NAMALWA (cell line): ENCODE data around the gene ALOX15.
"Not testable (repeated sequence)": the region's sequence is repeated elsewhere in the genome, so short reads cannot be mapped to it uniquely, and the experiment has no call there.

Source experiments
- DNase-seq: peaks from one replicate; pipeline ENCODE4 v3.0.0-alpha.2; 2015; ENCODE audit warnings: low spot score

The ALOX15 gene

DNA sequence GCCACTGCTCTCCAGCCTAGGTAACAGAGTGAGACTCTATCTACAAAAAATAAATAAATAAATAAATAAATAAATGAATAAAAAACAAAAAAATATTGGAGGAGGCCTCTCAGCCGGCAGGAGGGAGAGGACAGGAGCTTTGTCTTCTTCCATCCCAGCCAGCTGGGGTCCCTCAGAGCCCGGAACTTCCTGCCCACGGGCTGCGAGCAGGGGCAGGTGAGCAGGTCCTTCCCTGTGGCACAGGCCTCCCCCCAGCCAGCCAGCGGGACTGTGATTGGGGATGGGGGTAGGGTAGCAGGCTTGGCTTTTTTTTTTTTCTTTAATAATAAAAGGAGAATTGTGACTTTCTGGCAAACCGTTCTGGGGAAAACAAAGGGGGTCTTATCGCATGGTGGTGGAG, 47.1 kb downstream of the ALOX15 start:
- no peak for DNase-seq

DNA sequence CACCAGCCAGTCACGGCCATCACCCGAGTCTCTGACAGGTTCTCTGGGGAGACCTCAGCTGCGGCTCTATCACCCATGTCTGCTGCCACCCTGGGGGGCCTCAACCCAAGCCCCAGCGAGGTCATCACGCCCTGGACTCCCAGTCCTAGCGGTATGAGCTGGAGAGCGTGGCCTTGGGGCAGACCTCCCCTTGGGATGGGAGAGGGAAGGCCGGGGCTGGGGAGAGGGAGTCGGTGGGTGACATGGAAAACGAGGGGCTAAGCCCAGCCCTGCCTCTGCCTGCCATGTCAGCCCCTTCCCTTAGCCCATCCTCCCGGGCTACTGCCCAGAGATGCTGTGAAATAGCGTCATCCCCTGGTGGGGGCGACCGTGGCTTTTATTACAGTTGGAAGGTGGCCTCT, 48.5 kb downstream of the ALOX15 start:
- DNase-seq = no peak

DNA sequence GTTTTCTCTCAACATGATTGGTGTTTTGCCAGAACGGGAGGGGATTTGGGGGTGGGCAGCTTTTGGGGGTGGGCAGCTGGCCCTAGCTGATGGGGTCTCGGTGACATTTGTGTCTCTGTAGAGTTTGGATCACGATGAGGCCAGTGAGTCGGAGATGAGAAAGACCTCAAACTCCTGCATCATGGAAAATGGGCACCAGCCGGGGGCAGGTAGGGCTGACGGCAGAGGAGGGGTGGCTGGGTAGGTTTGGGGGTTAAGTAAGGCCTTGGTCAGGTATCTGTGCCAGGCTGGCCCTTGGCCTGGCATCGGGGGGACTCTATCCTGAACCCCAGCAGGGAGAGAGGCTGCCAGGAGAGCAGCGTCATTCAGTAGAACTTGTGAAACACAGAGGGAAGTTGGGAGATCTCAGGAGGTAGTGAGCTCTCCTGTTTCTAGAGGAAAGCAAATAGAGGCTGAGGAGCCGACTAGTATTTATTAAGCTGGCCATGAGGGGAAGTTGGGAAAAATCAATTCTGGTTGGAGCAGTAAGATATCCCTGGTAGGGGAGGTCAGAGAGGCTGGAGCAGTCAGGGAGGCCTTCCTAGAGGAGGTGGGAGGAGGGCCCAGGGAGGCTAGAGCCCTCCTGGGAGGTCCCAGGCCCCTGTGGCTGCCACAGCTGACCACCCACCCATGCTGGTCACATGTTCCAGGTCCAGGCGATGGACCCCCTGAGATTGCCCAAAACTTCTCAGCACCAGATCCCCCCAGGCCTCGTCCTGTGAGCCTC, 49.1 kb downstream of the ALOX15 start:
- no peak for DNase-seq

DNA sequence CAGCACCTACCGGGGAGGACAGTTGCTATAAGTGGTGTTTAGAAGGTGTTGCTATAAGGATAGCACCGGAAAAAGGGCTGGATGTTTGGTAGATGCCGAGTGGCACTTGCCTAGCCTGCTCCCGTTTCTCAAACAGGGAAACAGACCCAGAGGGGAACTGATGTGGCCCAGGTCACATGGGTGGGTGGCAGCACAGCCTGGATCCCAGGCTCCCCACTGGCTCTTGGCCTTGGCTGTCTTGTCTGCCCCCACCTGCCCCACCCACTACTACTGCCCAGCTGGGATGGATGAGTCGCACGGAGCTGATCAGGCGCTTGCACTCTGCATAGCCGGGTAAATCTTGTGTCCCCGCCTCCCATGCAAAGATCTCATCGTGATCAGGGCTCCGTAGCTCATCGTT, 49.9 kb downstream of the ALOX15 start:
- DNase-seq = no peak

DNA sequence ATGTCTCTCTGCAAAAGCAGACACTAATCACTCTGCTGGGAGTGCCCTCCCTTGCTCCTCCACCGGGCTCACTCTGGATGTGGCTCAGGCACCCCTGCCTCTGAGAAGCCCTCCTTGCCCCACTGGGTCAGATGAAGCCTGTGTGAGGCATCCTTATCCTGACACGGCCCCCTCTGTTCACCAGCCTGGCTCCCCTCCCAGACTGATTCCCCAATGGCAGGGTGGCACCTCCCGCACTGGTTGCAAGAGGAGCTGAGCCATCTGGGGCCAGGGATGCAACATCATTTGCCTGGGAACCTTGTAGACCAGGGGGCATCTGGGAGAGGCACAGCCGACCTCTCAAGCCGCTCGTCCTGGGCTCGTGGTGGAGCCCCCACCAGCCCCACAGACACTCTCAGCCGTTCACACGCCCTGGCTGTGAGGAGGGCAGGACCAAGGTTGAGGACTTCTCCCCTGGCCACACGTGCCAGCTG, 50.5 kb downstream of the ALOX15 start:
- DNase-seq = no peak

DNA sequence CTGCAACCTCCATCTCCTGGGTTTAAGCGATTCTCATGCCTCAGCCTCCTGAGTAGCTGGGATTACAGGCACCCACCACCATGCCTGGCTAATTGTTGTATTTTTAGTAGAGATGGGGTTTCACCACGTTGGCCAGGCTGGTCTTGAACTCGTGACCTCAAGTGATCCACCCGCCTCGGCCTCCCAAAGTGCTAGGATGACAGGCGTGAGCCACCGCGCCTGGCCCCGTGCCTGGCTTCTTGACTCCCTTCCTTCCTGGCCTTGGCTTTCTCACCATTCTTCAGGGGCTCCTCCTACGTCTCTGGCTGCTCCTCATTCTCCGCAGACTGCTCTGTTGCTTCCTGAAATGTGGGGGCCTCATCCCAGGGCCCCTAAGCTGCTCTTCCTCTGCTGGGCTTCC, 51.4 kb downstream of the ALOX15 start:
- not testable (repeated sequence) for DNase-seq

DNA sequence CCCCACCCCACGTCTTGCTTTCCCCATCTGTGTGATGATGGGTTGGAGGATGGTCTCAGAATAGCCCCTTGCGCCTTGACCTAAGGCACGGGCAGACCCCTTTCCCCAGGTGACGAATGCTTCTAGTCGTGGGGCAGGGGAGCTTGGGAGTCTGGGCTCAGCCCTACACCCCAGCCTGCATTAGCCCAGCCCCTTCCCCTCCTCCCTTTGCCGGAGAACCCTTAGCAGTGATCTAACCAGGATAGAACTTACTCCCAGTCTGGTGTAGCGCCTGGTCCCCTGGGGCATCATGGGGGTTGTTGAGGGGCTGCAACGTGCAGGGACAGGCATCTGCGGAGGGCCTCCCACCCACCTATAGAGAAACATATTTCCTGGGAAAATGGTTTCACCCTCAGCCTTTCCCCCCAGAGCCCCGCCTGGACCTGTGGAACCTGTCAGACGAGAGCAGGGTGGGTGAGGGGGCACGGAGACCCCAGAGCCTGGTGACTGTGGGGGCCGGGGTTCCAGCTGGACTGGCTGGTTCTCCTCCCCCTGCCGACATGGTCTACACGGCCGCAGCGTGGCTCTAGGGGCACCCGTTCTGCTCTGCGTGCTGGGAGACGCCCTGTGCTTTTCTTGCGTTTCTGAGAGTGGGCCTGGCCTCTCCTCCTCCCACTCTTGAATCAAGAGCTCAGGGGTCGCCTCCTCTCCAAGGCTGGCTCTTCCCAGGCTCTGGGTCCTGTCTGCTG, 52.4 kb downstream of the ALOX15 start:
- no peak for DNase-seq

DNA sequence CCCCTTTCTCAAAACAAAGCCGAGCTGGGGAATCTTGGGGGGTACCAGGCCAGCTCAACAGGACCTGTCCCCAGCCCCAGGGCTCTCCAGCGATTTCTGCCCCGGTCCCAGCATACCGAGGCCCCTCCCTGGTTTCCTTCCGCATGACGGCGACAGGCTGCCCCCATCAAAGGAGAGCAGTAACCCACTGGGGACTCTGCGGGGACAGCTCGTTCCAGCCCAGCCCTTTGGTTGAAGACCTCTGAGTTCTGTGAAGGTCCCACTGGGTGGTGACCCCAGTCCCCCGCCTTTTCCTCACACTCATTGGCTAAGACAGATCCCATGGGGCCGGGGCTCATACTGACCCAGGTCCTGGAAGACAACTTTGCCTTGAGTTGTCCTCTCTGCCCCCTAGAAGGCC, 53.1 kb downstream of the ALOX15 start:
- DNase-seq = no peak

DNA sequence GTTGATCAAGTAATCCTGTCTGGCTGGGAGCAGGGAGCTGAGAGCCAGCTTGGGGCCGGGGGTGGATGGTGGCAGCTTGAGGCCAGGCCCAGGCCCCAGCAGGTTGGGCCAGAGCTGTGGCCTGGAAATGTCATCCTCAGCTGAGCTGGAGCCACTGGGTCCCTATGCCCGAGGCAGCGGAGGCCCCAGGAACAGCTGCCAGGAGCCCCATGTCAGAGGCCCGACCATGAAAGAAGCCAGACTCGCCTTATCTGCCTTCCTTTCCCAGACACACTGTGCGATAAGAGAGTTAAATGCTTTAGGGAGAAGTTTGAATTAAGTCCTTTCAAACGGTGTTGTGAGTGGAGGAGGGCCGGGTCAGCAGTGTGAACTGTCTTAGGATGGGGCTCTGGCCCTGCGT, 53.7 kb downstream of the ALOX15 start:
- DNase-seq = no peak

DNA sequence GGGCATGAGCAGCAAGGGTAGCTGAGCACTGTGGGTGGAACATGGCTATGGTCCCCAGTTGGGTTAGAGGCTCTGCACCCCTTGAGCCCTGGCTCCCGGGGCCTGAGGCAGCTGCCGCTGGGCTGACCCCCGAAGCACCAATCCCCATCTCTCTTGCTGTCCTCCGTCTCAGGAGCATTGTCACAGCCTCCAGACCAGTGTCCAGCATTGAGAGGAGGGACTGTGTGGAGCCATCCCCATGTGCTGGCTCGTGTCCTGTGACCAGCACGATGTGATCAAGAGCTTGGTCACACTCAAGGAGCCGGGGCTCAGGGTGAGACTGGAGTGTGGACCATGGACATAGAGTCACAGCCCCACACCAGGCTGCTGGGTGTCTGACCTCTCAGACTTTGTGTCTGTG, 54.3 kb downstream of the ALOX15 start:
- DNase-seq = no peak

DNA sequence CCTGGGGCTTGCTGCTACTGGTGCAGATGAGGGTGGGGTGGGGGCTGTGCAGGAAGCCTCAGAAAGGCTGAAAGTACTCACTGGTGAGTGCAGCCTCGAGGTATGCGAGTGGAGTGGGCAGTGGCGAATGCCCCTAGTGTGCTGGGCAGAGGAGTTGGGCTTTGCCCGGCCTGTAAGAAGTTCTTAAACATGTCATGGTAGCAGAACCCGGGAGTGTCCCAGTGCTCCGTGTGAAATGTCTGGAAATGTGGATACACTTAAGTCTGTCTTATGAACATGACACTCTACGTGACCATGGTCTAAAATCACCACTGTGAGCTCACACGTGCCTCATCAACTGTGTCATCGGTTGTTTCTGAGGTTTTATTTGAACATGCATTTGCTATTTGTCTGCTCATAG, 55.4 kb downstream of the ALOX15 start:
- no peak for DNase-seq

DNA sequence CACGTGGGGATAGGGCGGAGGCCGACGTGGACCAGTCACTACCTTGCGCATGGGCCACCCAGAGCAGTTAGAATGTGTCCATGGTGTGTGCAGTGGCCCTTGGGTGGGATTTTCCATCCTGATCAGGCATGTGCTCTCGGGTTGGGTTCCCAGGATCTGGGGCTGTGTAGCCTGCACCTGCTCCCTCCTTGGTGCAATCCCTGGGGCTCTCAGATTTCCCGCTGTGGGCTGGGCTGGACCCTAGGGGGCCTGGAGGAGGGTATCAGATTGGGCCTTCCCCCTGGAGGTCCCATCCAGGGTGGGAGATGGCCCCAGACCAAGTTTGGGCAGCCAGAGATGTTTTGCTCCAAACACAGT, 55.9 kb downstream of the ALOX15 start:
- no peak for DNase-seq

DNA sequence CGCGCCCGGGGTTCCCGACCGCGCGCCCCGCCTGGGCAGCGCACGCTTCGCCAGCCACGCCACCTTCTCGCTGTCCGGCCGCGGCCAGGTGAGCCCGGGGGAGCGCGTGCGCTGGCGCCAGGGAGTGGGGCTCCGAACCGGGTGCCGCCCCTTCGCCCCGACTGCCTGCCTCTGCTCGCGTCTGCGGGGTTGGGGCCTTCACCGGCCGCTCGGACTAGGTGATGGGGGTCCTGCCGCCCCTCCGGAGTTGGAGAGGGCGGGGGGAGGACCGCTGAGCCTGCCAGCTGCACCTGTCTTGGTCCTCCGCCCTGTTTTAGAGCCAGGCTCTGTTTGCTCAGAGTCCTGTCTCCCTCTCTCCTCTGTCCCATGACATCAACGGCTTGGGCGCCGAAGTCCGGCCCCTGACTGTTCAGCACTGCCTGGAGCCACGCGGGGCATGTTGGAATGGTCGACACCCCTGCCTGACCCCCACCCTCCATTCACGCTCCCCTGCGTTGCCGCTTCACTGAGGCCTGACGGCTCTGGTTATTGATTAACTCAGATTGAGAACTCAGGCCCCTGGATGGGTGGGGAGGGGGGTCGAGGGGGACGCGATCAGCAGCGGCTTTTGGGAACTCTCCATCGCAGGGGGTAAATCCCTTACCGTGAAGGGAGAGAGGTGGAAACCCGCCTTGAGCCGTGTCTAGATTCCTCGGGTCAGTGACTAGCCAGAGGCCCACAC, 56.4 kb downstream of the ALOX15 start:
- DNase-seq = no peak

DNA sequence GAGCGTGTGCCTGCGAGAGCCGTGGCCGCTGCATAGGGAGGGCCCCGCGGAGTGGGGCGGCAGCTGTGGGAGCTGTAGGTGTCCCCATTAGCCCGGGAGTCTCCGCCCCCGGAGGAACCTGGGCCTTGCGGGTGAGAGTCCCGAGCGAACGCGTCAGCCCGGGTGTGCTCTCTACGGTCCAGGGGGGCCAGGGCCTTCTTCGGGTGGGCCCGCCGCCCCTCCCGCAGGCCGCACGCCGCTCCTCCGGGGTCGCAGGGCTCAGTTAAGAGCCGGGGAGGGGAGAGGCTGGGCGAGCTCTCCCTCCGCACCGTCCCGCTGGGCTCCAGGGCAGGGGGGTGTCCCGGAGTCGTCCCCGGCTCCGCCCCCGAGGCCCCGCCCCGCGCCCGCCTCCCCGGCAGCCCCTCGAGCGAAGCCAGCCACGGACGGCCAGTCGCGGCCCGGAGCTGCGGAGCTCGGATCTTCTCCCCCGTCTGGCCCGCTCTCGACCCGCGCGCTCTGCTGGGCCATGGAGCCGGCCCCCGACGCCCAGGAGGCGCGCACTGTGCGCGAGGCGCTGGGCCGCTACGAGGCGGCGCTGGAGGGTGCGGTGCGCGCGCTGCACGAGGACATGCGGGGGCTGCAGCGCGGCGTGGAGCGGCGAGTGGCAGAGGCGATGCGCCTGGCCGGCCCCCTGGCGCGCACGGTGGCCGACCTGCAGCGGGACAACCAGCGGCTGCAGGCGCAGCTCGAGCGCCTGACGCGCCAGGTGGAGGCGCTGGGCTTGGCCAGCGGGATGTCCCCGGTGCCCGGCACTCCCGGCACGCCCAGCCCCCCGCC, 57.2 kb downstream of the ALOX15 start, which contains the start of gene SMTNL2:
SMTNL2 (plus strand) TSS at position 429 of the 816 bp plus-strand sequence; CDS start at position 506, 77 bp downstream.
- DNase-seq = no peak

DNA sequence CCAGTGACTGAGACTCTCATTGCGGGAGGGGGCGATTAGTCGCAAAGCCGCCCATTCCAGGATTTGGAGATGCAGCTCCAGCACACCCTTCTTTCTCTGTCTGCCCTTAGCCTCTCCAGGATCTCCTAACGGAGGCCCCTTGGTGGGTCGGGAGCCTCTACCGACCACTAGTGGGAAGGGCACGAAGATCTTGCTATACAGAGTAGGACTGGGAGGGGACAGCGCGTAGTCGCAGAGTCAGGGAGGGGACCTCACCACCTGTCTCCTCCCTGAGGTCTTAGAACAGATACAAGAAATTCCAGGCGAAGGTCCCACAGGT, 57.7 kb downstream of the ALOX15 start:
- no peak for DNase-seq

DNA sequence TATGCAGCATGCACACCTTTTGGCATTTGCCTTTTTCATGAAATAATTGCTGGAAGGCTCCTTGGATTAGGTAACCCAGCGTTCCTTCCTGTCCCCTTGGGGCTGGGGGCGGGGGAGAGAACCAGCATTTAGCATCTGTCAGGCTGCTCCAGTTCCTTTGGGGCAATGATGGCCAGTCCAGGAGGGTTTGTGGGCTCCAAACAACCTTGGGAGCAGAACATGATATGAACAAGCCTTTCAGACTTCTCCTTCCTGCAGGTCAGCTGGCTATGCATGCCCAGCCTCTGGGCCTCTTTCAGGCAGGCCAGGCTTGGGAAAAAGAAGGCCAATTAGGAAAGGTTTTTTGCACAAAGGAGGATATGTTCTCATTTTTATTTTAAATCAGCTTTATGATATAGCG, 58.3 kb downstream of the ALOX15 start:
- no peak for DNase-seq

DNA sequence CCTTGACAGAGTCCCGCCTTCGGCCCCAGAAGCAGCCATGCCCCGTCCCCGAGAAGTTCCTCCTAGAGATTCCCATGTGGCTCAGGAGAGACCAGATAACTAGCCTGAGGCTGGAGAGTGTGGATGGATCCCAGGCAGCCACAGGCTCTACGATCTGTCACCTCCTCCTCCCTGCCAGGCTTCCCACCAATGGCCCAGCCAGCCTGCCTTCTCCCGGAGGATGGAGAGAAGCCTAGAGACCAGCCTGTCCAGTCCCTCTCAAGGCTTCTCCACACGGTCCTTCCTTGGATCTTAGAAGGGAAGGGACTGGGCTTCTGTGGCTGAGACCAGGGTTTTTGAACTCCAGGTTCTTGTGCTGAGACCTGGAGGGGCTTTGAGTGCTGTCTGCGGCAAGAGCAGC, 58.8 kb downstream of the ALOX15 start:
- DNase-seq = no peak

DNA sequence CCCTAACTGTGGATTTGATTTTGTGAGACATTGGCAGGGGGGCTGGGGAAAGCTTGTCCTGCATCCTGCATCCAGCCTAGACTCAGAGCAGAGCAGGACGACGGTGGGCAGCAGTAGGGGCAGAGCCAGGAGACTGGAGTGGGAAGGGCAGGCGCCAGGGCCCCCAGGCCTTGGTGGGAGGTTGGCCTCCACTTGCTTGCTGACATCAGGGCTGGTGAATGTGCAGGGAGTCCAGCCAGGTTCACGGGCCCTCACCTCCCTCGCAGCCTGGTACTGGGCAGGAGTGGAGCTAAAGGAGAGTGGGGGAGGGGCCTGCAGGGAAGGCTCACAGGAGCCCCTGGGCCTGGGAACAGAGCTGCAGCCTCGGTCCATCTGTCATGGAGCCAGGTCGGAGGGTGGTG, 59.4 kb downstream of the ALOX15 start:
- DNase-seq = no peak
